ENCODE measurements around the gene ADGRL3.

ADGRL3 gene

GRCh38 chr4:61200187-61200915, at the start of gene ADGRL3:
Gene ADGRL3, plus strand, starts transcription at chr4:61200326.
- no peak for DNase-seq (ENCODE audit: low read depth in 2 of 2)

- DNase-seq (ENCODE audit: low read depth in 2 of 2), result no peak
These were observed 47.7 kb upstream of the ADGRL3 start for GRCh38 chr4:61152433-61152832.

- no peak for DNase-seq (ENCODE audit: low read depth in 2 of 2)
These were observed 39.6 kb upstream of the ADGRL3 start for GRCh38 chr4:61160478-61160877.

GRCh38 chr4:61162116-61162515, 38.0 kb upstream of the ADGRL3 start:
- DNase-seq (ENCODE audit: low read depth in 2 of 2), result no peak

- DNase-seq (ENCODE audit: low read depth in 2 of 2), result no peak
These were observed 26.3 kb upstream of the ADGRL3 start for GRCh38 chr4:61173799-61174198.

- DNase-seq (ENCODE audit: low read depth in 2 of 2), result no peak
These were observed 24.6 kb upstream of the ADGRL3 start for GRCh38 chr4:61175495-61175894.

GRCh38 chr4:61177367-61177766, 22.8 kb upstream of the ADGRL3 start:
- no peak for DNase-seq (ENCODE audit: low read depth in 2 of 2)

GRCh38 chr4:61180405-61180804, 19.7 kb upstream of the ADGRL3 start:
- no peak for DNase-seq (ENCODE audit: low read depth in 2 of 2)

- DNase-seq (ENCODE audit: low read depth in 2 of 2), result no peak
These were observed 17.2 kb upstream of the ADGRL3 start for GRCh38 chr4:61182915-61183314.

- DNase-seq (ENCODE audit: low read depth in 2 of 2), result no peak
These were observed 14.8 kb upstream of the ADGRL3 start for GRCh38 chr4:61185288-61185687.

GRCh38 chr4:61192392-61192791, 7.7 kb upstream of the ADGRL3 start:
- DNase-seq (ENCODE audit: low read depth in 2 of 2), result no peak

- DNase-seq (ENCODE audit: low read depth in 2 of 2), result no peak
These were observed 6.3 kb upstream of the ADGRL3 start for GRCh38 chr4:61193863-61194262.

GRCh38 chr4:61194571-61194970, 5.6 kb upstream of the ADGRL3 start:
- DNase-seq (ENCODE audit: low read depth in 2 of 2), result no peak

- no peak for DNase-seq (ENCODE audit: low read depth in 2 of 2)
These were observed 5.0 kb upstream of the ADGRL3 start for GRCh38 chr4:61195101-61195500.

- no peak for DNase-seq (ENCODE audit: low read depth in 2 of 2)
These were observed 1.4 kb upstream of the ADGRL3 start for GRCh38 chr4:61198686-61199085.

GRCh38 chr4:61199873-61200186, 296 bp upstream of the ADGRL3 start:
- DNase-seq (ENCODE audit: low read depth in 2 of 2), result no peak

GRCh38 chr4:61200916-61201526, 895 bp downstream of the ADGRL3 start:
- DNase-seq (ENCODE audit: low read depth in 2 of 2), result no peak

GRCh38 chr4:61201561-61201960, 1.4 kb downstream of the ADGRL3 start:
- DNase-seq (ENCODE audit: low read depth in 2 of 2), result no peak

GRCh38 chr4:61201961-61202637, 2.0 kb downstream of the ADGRL3 start:
- no peak for DNase-seq (ENCODE audit: low read depth in 2 of 2)

GRCh38 chr4:61202638-61203435, 2.7 kb downstream of the ADGRL3 start:
- DNase-seq (ENCODE audit: low read depth in 2 of 2), result no peak

GRCh38 chr4:61203436-61203790, 3.3 kb downstream of the ADGRL3 start:
- no peak for DNase-seq (ENCODE audit: low read depth in 2 of 2)

- DNase-seq (ENCODE audit: low read depth in 2 of 2), result no peak
These were observed 4.4 kb downstream of the ADGRL3 start for GRCh38 chr4:61204353-61205060.

Measured in stimulated activated CD8-positive, alpha-beta memory T cell treated with anti-CD3 and anti-CD28 coated beads, Interleukin-15, amount 100 ng/mL, for 4 hours (primary cell).